Activated CD8-positive, alpha-beta memory T cell treated with anti-CD3 and anti-CD28 coated beads for 1 hour (primary cell): ENCODE data around the gene GRIK4.

Experiments
- DNase-seq, 2 donors: peaks; one replicate each; pipeline ENCODE4 v3.0.0-alpha.2; 2020; ENCODE audit warnings: low read depth in 1 of 2; ENCODE audit errors: extremely low read depth in 1 of 2

Gene GRIK4

DNA sequence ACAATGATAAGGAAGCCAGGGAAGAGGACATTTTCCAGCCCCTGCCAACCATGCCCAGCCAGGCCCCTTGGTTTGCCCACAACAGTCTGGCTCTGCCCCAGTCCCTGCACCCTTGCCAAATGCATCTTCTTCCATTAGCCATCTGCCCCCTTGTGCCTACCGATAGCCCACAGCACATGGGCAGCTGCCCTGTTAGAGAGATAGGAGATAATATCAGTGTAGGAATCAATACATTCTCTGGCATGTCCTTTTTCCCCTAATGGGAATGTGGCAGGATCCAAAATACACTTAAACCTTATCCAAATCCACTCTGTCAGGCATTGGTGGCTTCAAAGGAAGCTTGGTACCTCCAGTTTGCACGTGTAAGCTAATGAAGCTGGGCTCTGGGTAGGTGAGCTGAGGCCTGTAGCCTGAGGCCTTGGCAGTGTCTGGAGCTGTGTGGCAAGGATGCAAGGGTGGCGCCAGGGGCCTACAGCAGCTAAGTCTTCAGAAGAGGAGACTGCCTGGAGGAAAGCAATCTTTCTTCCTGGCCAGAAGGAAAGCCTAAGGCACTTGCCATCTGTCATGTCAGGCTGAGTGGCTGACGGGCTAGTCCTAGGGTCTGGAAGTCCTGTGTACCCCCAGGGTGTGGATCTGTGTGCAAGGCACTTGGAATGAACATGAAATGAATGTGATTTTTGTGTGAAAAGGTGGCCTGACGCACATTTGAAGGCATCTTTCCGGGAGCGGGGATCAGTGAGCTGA, 348.2 kb downstream of the GRIK4 start:
- no peak for DNase-seq

DNA sequence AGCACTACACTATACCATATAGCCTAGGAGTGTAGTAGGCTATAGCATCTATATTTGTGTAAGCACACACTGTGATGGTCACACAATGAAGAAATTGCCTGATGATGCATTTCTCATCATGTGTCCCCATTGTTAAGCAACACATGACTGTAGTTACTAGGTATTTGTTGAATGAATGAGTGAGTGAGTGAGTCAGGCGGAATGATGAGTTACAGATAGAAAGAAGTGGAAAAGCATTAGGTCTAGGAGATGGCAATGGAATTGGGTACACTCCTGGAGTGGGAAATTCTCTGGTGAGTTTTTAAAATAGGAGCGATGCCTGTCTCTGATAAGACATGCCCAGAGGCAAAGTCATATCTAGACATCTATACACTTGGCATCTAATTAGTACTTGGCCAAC, 351.8 kb downstream of the GRIK4 start:
- no peak for DNase-seq

DNA sequence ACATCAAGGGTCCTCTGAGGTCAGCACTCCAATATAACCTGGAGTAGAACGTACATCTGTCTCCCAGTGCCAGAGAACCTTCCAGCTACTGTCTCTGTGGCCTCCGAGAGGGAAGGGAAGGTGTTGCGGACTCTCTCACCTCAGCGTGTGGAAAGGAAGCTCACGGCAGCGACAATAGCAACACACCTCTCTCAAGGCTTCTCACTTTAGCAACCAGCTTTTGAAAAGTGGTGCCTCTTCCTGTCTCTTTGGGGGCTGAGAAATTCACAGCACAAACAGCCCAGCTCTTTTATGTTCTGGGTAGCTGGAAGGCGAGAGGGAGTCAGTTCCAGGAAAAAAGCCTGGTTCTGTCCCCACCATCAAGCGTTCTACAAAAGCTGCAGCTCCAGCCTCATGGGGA, 355.5 kb downstream of the GRIK4 start:
- no peak for DNase-seq

DNA sequence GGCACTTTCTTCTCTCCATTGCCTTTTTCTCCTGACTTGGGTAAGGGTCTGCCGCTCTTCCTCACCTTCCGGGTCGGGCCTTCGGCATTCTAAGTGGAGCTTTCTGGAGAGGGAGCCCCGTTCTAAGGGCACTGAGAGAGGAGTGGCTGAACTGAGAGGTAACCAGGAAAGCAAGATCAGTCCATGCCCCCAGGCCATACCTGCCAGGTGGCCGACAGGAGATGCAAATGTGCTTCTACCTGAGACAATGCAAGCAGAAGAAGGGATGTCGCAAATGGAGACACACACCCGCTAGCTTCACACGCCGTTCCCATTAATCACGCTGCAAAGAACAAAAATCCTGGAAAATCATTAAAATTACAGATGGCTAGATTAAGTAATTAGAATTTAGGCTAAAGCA, 356.0 kb downstream of the GRIK4 start:
- DNase-seq = no peak

DNA sequence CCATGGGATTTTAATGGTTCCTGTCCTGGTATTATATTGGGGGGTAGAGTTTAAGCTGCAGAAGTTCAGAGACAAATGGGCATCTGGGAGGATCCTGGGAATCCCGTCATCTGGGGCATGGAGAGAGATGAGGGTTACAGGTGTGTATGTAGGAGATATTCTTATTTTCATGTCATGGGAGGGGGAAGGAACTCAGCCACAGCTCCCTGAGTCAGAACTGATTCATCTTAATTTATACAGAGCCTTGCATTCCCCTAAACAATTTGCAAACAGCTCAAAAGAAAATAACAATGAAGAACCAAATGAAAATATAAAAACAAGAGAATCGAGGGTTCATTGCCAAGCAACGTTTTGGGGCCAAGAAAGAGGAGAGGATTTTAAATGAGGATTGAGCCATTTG, 356.4 kb downstream of the GRIK4 start:
- DNase-seq = no peak

DNA sequence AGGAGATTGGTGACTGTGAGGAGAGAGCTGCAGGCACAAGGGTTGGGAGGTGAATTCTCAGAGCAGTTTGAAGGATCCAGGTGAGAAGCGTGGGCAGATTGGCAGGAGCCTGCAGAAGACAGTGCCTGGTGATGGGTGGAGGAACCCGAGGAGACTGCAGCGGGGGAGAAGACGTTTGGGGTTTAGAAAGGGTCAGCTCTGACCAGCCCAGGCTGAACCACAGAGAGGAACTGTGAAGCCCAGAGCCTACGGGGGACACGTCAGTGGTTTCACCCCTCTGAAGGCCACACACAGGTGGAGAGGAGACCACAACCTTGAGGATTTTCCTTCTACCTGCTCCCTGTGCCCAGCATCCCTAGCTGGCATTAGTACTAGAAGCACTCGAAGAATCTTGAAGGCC, 357.5 kb downstream of the GRIK4 start:
- DNase-seq = no peak

DNA sequence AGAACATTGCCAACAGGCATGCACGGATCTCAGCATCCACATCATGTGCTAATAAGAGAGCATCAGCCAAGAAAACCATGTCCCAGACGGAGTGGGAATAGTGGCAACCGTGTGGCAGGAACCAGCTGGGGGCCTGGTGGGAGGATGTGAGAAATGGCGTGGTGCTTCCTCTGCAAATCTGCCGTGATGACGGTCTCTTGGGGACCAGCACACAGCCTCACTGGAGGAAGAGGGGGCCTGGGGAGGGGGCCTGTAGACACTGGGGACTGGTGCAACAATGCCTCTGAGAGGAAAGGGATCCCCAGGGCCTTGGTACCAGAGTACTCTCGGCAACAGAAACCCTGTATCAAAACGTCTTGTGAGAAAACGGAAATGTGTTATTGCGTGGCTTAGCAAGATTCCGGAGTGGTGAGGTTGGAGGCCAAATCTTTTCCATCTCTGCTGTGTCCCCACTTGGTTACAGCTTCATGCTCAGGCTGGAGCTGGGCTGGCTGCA, 358.0 kb downstream of the GRIK4 start:
- no peak for DNase-seq

DNA sequence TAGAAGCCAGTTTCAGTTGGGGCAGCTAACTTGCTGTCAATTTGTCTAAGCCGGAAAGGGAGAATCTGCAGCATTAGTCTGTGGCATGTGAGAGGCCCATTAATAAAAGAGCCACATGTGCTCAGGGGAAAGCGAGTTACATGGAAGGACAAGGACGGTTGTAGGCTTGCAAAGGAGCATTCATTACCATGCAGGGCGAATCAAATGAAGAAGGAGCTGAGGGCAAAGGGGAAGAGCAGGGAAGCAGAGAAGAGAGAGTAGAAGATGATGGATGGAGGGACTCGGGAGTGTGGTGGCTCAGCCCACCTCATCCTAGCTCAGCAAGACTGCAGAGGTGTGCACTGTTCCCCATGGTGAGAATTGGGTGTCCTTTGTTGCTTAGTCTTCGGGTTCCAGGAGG, 359.6 kb downstream of the GRIK4 start:
- DNase-seq = no peak

DNA sequence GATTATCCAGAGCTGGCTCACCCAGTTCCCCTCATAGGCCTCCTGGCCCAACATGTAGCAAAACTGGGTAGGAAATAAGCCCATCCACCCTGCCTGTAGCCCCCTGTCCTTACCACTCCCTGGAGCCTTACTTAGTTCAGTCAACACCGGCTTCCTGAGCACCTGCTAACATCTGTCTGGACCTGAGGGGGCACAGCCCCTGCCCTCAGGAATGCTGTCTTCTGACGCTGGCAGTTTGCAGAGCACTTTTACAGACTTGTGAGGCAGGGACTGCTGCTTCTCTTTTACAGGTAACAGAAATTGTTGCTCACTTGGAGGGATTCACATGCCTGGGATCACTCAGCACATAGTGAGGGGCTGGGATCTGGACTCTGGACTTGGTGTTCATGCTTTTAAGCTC, 360.4 kb downstream of the GRIK4 start:
- DNase-seq = no peak

DNA sequence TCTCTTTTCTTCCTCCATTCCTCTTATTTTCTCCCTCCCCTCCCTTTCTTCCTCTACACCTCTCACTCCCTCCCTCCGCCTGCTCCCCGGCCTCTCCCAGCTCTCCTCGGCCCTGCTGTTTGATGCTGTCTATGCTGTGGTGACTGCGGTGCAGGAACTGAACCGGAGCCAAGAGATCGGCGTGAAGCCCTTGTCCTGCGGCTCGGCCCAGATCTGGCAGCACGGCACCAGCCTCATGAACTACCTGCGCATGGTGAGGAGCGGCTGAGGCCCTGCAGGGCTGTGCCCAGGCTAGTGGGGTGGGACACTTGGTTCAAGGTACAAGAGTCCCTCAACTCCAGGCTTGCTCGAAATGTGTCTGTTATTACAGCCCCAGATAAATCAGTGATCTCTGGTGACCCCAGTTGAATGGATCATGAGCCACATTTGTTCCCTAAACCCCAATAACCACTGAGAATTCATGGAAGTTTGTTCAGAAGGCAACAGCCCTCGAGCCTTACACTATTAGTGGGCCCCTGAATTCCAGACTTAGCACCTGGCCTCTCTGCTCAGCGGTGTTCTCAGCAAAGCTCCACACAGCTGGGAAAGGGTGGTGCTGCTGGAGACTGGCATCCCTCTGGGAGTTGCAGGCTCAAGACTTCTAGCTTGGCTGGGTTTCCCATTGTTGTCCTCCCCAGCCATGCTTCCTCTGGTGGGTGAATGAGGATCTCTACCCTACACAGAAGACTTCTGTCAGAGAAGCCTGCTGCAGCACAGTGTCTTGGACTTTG, 362.6 kb downstream of the GRIK4 start:
- DNase-seq = no peak

DNA sequence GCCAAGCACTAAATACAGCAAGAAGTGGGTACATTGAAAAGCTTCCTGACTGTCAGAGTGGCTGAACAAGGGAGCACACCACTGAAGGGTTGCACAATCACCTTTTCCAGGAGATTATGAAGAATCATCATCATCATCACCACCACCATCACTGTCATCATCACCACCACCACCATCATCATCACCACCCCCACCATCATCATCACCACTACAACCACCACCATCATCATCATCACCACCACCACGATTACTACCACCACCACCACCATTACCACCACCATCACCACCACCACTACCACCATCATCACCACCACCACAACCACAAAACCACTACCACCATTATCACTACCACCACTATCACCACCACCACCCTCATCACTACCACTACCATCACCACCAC, 364.4 kb downstream of the GRIK4 start:
- no peak for DNase-seq

DNA sequence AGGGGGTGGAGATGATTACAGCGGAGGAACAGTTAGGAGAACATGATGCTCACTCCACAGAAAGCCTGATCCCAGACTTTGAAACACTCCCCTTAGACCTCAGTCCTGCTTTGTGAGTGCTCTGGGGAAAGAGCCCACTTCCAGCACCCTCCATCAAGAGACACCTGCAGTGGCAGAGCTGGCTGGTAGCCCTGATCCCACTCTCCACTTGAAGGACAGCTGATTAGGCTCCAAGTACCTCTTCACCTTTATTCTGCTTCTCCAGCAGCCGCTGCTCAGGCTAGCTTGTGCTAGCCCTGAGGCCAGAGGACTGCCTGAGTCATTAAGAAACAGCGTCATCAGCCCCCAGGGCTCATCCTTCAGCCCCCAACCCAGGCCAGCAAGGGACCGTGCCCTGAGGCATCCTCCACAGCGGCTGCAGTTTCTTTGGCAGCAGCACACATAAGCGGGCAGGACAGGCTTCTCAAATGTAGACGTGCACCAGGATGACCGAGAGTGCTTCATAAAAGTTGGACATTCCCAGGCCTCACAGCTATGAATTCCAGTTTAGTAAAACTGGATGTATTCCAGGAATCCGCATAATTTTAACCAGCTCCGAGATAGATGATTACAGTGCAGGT, 366.3 kb downstream of the GRIK4 start:
- DNase-seq = no peak

DNA sequence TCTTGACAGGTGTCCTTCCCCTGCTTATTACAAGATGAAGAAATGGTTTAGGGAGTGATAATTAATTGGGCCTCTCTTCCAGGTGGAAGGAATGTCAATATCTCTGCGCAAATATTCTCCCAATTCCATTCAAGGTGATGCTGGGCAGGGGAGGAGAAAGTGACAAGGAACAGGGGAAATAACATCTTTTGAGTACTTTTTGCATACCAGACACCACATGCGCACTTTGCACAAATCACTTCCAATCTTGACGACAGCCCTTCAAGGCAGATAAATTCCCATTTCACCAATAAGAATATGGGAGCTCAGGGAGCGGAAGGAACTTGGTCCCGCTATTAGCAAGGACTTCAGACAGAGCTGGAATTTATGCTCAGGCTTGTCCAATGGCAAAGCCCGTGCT, 367.2 kb downstream of the GRIK4 start:
- DNase-seq = no peak

DNA sequence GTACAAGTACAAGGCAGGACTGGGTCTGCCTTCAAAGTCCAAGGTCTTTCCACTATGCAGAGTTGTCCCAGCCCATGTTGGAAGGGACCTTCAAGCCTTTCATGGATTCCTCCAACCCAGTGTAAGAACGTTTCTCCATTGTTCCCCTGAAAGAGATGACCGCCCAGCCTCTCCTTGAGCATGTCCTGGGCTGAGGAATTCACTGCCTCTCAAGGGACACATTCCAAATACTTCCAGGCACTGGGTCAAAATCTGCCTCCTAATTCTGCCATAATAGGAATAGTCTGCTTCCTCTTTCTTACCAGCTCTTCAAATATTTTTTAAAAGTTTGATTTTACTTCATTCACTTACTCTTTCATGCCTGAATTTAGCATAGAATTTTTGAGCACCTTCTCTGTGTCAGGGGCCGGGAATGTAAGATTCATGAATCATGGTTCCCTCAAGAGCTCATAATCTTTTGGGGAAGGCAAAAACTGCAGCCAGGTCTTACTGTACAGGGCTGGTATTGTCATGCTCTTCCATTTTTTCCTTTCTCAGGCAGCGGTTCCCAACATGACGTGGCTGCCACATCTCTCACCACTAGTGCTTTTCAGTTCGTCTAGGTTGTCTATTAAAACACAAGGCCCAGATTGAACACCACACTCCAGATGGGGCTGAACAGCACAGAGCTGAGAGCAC, 369.1 kb downstream of the GRIK4 start:
- DNase-seq = no peak

DNA sequence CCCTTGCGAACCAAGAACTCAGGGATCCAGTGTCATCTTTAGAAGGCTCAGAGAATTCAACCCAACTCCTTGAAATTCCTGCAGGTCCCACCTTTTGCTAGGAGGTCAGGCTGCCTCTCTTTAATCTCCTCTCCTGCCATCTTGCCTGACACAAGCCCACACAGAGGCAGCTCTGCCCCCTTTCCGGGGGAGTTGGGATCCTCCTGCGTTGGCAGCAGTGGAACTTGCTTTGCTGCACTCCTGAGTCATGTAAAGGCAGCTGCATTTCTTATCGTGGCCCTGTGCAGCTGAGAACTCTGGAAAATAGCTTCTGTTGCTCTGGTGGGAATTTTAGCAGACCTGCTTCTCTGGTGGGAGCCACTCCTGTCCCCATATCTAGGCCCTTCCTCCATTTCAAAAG, 370.0 kb downstream of the GRIK4 start:
- no peak for DNase-seq

DNA sequence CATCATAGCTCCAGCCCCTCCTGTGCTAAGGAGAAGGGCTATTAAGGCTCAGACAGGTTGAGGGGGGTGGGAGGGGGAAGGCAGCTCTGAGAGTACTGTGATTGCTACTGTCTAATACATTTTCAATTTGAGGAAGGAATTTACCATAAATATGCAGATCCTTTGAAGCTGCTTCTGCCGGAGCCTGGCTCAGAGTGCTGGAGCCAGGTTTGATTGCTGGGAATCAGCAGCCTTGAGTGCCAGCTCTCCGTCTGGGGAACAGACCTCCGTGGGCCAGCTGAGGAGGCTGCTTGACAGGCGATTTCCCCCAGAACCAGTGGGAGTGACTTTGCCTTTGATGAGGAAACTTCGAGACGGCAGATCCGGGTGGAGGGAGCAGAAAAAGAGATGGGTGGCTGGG, 370.6 kb downstream of the GRIK4 start:
- DNase-seq = no peak

DNA sequence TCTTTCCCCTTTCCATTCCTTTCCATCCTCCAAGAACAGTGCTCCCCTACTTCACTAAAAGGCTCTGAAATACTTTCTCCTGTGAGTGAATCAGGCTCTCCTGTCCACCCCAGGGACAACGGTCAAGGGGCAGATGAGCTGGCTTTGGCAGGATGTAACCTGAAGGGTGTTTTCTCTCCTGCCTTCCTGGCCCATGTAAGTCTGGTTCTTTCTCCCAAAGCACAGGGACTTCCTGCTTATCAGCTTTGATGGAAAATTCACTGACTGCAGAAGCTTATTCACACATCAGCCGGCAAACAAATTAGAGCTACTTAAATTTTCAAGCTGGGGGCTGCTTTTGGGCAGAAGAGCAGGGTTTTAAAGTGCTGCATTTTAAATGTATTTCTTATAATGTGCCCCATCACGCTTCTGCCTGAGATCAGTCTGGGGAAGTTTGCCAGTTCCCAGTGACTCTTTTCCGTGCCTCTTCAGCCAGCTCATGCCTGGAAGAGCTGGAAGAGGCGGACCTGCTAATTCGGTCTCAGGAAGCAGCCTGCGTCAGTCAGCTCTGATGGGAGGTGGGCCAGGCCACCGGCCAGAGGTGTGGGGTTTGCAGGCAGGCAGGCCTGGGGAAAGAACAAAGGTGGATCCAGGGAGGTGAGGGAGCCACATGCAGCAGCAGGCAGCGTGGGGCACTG, 372.0 kb downstream of the GRIK4 start:
- DNase-seq = no peak

DNA sequence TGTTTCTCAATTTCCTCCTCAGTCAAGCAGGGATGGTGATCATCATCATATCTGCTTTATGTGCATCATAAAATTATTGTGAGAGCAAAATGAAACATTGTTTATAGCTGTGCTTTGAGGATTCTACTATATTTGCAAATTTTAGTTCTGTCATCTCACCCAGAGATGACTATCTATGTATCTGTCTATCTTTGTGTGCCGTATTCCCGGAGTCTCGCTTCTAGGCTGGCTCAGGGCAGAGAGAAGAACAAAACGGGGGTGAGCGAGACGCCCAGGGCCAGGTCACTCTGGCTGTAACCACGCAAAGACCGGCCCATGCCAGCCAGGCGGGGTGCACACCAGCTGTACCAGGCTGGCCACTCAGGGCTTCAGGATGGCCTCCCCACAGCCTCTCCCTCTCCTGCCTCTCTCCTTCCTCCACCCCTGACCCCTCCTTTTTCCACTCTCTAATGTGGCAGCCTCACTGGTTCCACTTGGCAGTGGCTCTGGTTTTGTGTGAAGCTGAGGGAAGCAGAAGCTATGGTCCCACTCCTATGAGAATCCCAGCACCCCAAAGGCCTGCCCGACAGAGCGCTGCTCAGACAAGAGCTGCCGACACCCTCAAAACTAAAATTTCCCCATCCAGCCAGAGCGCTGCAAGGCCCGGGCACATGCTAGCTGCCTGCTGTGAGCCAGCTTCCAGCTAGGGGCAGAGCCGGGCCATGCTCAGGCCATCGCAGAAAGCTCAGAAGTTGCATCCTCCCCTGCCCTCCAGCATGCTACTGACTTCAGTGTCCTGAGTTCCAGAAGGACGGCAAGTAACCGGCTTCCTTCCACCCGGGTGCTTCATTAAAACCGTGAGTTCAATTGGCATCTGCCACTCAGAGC, 372.8 kb downstream of the GRIK4 start:
- DNase-seq = no peak

DNA sequence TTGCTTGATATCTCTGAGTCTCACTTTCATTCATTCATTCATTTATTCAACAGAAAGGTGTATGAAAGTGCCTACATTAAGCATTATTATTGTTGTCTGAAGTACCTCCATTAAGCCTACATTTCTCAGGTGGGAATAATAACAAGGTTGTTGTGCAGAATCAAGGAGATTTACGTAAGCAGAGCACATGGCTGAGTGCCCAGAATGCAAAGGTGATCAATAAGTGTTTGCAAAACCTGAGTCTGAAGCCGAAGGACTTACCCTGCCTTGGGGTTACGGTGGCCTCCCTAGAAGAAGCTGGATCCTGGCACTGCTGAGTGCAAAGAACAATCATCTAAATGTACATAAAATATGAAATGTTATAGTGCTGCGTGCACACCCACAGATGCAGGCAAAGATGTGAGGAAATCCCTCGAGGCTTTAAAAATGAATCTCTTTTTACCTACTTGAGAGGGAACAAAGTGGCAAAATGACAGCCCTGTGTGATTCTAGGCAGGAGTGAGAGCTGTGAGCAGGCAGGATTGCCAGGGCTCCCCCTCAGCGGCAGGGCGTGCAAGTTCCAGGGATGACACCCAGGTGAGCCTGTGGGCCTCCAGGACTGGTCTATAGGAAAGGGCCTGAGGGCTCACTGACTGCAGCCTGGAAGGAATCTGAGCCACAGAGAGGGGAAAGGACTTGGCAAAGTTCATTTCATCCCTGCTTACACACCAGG, 379.2 kb downstream of the GRIK4 start:
- DNase-seq = no peak
